ENCODE results near the gene CDKN1A.

The CDKN1A gene

GRCh38 chr6:36692861-36693702, 14.6 kb downstream of the CDKN1A start:
- no peaks in the 10 kb centered on the region for H3K79me2 ChIP-seq (ENCODE audit: insufficient read depth, low read depth)
- H2AFZ ChIP-seq (ENCODE audit: low read depth) = no peak overlapping the region
- H3K36me3 ChIP-seq (ENCODE audit: insufficient read depth) = no peaks in the 10 kb centered on the region
- no peak overlapping the region for H3K4me2 ChIP-seq
- no peak for TF ChIP-seq CTCF (conservative IDR thresholded peaks at IDR 0.05; ENCODE audit: low read depth, low read length)
- no peaks in the 10 kb centered on the region for H3K4me1 ChIP-seq (ENCODE audit: low read depth, poor library complexity, severe bottlenecking)
- H3K27me3 ChIP-seq (ENCODE audit: insufficient read depth, low read depth) = no peaks in the 10 kb centered on the region
- H3K4me3 ChIP-seq (IDR thresholded peaks at IDR 0.05; ENCODE audit: insufficient read depth, low read depth, low read length) = no peak overlapping the region
- H4K20me1 ChIP-seq (ENCODE audit: insufficient read depth) = no peaks in the 10 kb centered on the region
- no peak overlapping the region for H3K27ac ChIP-seq
- H3K9ac ChIP-seq = no peak overlapping the region

- Histone ChIP-seq H3K27me3 (ENCODE audit: insufficient read depth, low read depth) (no peaks in the 10 kb centered on the region), H2AFZ (ENCODE audit: low read depth) (no peak overlapping the region), H4K20me1 (ENCODE audit: insufficient read depth) (no peaks in the 10 kb centered on the region), H3K27ac (no peak overlapping the region), H3K36me3 (ENCODE audit: insufficient read depth) (no peaks in the 10 kb centered on the region), H3K4me1 (ENCODE audit: low read depth, poor library complexity, severe bottlenecking) (no peaks in the 10 kb centered on the region), H3K79me2 (ENCODE audit: insufficient read depth, low read depth) (no peaks in the 10 kb centered on the region), H3K4me2 (no peak overlapping the region), H3K4me3 (IDR thresholded peaks at IDR 0.05; ENCODE audit: insufficient read depth, low read depth, low read length) (no peak overlapping the region), H3K9ac (no peak overlapping the region)
- no peak for TF ChIP-seq CTCF (conservative IDR thresholded peaks at IDR 0.05; ENCODE audit: low read depth, low read length)
These were observed 16.1 kb downstream of the CDKN1A start for GRCh38 chr6:36694616-36695015.

- H3K4me2 ChIP-seq = no peak overlapping the region
- TF ChIP-seq CTCF (conservative IDR thresholded peaks at IDR 0.05; ENCODE audit: low read depth, low read length) = no peak
- no peaks in the 10 kb centered on the region for H3K79me2 ChIP-seq (ENCODE audit: insufficient read depth, low read depth)
- H3K9ac ChIP-seq = no peak overlapping the region
- no peak overlapping the region for H3K4me3 ChIP-seq (IDR thresholded peaks at IDR 0.05; ENCODE audit: insufficient read depth, low read depth, low read length)
- no peaks in the 10 kb centered on the region for H4K20me1 ChIP-seq (ENCODE audit: insufficient read depth)
- H2AFZ ChIP-seq (ENCODE audit: low read depth) = no peak overlapping the region
- no peaks in the 10 kb centered on the region for H3K27me3 ChIP-seq (ENCODE audit: insufficient read depth, low read depth)
- H3K4me1 ChIP-seq (ENCODE audit: low read depth, poor library complexity, severe bottlenecking) = no peaks in the 10 kb centered on the region
- H3K36me3 ChIP-seq (ENCODE audit: insufficient read depth) = no peaks in the 10 kb centered on the region
- no peak overlapping the region for H3K27ac ChIP-seq
These were observed 16.9 kb downstream of the CDKN1A start for GRCh38 chr6:36695414-36695813.

- H3K27me3 ChIP-seq (ENCODE audit: insufficient read depth, low read depth) = no peaks in the 10 kb centered on the region
- H2AFZ ChIP-seq (ENCODE audit: low read depth) = no peak within 1 kb of the TSS
- H4K20me1 ChIP-seq (ENCODE audit: insufficient read depth) = no peaks in the 10 kb centered on the region
- no peak within 1 kb of the TSS for H3K4me2 ChIP-seq
- no peak within 1 kb of the TSS for H3K27ac ChIP-seq
- H3K4me3 ChIP-seq (IDR thresholded peaks at IDR 0.05; ENCODE audit: insufficient read depth, low read depth, low read length) = no peak within 1 kb of the TSS
- no peak for TF ChIP-seq CTCF (conservative IDR thresholded peaks at IDR 0.05; ENCODE audit: low read depth, low read length)
- no peaks in the 10 kb centered on the region for H3K36me3 ChIP-seq (ENCODE audit: insufficient read depth)
- H3K9ac ChIP-seq = no peak within 1 kb of the TSS
- H3K4me1 ChIP-seq (ENCODE audit: low read depth, poor library complexity, severe bottlenecking) = no peaks in the 10 kb centered on the region
- H3K79me2 ChIP-seq (ENCODE audit: insufficient read depth, low read depth) = no peaks in the 10 kb centered on the region
These were observed 19.0 kb downstream of the CDKN1A start, which contains the start of gene RAB44 for GRCh38 chr6:36697481-36697903. RAB44 (plus strand) TSS chr6:36697826; CDS start chr6:36704236, 6,410 bp downstream.
